ENCODE results near the gene KIAA1671.

The KIAA1671 gene

DNA sequence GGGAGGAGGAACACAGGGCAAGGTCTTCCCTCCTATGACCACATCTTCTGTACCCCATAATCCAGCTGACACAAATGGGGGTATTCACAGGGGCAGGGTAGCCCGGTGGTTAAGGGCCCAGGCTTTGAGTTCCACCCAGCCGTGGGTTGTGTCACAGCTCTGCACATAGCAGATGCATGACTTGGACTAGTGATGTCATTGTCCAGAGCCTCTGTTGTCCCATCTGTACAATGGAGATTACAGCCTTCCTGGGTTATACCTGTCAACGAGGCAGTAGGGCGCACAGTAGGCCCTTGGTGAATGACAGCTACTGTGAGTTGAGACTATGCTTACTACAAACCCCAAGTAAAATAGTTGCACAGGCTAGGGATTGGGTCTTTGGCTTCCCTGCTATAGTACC lies 147.9 kb downstream of the KIAA1671 start:
- TF ChIP-seq, protein P1, sequence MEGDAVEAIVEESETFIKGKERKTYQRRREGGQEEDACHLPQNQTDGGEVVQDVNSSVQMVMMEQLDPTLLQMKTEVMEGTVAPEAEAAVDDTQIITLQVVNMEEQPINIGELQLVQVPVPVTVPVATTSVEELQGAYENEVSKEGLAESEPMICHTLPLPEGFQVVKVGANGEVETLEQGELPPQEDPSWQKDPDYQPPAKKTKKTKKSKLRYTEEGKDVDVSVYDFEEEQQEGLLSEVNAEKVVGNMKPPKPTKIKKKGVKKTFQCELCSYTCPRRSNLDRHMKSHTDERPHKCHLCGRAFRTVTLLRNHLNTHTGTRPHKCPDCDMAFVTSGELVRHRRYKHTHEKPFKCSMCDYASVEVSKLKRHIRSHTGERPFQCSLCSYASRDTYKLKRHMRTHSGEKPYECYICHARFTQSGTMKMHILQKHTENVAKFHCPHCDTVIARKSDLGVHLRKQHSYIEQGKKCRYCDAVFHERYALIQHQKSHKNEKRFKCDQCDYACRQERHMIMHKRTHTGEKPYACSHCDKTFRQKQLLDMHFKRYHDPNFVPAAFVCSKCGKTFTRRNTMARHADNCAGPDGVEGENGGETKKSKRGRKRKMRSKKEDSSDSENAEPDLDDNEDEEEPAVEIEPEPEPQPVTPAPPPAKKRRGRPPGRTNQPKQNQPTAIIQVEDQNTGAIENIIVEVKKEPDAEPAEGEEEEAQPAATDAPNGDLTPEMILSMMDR (conservative IDR thresholded peaks at IDR 0.05) = no peak
- TF ChIP-seq ZFX (IDR thresholded peaks at IDR 0.05) = no peak
- no peak overlapping the region for H3K27ac ChIP-seq

DNA sequence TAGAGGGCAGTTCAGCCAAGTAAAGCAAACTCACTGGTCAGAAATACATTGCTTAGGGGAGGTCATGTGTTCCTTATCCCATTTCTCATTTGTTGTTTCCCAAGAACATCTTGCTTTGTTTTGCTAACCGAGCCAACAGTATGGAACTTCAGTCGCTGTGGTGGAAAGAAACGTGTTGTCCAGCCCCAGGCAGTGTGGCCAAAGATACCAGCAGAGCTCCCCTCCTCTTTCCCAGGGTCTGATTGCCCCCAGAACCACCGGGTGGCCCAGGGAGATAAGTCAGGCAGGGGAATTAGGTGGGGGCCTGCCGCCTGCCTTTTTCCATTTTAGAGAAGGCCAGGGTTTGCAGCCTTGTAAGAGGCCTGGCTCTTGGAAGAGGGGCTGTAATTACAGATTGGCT lies 148.4 kb downstream of the KIAA1671 start:
- no peak overlapping the region for H3K27ac ChIP-seq
- no peak for TF ChIP-seq ZFX (IDR thresholded peaks at IDR 0.05)
- TF ChIP-seq, protein P1 (conservative IDR thresholded peaks at IDR 0.05) = no peak

DNA sequence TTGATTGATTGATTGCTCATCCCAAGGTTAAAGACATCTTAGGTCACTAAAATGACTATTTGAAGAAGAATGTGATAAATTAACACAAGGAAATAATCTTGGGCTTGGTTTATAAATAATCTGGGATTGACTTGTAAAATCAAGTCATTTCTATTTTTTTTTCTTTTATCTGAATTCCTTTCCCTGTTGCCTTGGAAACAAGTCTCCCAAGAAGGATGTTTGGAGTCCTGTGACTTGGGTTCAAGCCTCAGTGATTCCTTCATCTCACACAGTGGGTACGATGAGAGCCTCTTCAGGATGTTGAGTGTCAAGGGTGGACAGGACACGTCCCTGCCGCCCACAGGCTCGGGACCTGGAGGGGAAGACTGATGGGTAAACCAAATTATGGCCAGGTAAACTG lies 149.0 kb downstream of the KIAA1671 start:
- no peak overlapping the region for H3K27ac ChIP-seq
- no peak for TF ChIP-seq ZFX (IDR thresholded peaks at IDR 0.05)
- TF ChIP-seq, protein P1 (conservative IDR thresholded peaks at IDR 0.05) = no peak

DNA sequence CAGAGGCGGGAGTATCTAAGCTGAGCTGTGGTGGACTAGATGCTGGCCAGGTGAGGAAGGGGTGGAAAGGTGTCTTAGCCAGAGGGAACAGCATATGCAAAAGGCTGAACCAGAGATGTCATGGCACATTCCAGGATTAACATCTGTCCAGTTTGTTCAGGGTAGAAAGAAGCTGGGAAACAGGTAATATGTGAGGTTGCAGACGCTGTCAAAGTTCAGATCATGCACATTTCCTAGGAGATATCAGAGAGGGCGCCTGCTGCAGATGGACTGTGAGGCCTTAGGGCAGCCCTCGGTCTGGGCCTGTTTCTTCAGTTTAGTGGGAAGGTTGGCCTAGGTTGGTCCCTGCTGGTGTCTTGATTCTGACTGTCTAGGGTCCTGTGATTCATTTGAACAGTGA lies 149.5 kb downstream of the KIAA1671 start:
- TF ChIP-seq ZFX (IDR thresholded peaks at IDR 0.05) = no peak
- TF ChIP-seq, protein P1 (conservative IDR thresholded peaks at IDR 0.05) = no peak
- H3K27ac ChIP-seq = no peak overlapping the region

DNA sequence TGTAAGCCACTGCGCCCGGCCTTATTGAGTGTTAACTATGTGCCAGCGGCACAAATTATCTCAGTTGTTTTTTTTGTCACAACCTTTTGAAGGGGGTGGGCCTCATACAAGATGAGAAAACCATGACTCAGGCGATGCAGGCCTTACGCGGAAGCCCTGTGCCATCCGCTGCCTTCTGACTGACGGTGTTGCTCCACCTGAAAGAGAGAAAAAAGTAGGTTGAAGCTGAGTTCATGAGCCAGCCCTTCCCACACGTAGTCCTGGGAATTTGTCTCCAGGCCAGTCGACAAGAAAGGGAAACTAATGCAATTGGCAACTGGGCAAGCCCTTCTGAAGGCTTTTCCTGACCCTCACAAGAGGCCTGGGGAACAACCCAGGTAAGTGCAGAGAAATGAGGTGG lies 150.2 kb downstream of the KIAA1671 start:
- no peak overlapping the region for H3K27ac ChIP-seq
- no peak for TF ChIP-seq ZFX (IDR thresholded peaks at IDR 0.05)
- TF ChIP-seq, protein P1 (conservative IDR thresholded peaks at IDR 0.05) = no peak

DNA sequence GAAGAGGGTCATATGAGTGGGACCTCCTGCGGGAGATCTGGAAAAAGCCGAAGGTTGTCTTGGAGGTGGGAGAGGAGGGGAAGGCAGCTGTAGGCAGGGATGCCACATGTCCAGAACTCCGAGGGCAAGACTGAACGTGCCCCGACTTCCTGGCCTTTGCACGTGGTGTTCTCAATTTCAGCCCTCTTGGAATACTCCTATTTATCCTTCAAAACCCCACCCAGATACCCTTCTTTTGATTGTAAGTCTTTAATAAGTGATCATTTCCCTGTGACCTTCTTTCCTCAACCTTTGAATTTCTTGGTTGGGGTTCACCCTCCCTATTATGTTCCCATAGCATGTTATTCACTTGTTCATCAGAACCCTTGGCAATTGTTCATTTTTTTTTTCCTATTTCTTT lies 151.9 kb downstream of the KIAA1671 start:
- no peak overlapping the region for H3K27ac ChIP-seq

DNA sequence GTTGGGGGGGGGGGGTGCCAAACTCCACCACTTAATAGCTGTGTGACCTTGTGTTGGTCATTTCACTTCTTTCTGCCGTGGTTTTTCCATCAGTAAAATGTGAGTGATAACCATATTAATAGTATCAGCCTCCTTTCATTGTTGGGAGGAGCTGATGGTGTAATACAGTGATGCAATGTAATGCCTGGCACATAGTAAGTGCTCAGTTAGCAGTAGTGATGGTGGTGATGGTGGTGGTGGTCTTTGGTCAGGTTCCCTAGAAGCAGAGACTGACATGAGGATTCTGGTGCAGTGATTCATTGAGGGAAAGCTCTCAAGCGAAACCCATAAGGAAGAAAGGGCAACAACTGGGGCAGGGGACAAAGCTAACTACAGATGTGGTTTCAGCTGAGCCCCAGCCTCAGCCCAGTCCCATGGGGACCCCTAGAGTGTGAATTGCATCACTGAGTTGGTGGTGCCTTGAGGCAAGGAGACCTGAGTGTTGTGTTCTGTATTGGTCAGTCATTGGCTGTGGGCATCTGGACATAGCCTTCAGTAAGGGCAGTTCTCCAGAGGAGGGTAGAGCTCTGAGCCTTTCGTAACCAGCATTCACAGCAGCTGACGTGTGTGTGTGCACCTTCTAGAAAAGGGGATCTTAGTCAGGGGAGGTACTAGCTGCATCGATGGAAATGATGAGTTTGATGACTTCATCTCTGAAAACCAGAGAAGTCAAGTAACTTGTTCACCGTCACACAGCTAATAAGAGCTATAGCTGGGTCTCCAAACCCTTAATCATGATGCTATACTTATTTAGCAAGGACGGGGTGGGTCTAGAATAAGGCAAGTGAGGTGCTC lies 153.5 kb downstream of the KIAA1671 start:
- TF ChIP-seq ZFX (IDR thresholded peaks at IDR 0.05) = no peak
- TF ChIP-seq, protein P1 (conservative IDR thresholded peaks at IDR 0.05) = no peak
- no peak overlapping the region for H3K27ac ChIP-seq

More for the DNA sequence above, 151.9 kb downstream of the KIAA1671 start:
- TF ChIP-seq, protein P1 (conservative IDR thresholded peaks at IDR 0.05) = no peak
- no peak for TF ChIP-seq ZFX (IDR thresholded peaks at IDR 0.05)
